HG03103 (cell line): Measurements from ENCODE around the gene PACS1.
"Not testable (repeated sequence)": the region's sequence is repeated elsewhere in the genome, so short reads cannot be mapped to it uniquely, and the experiment has no call there.

ENCODE experiments used
- ATAC-seq: cut with Tn5 transposase; IDR thresholded peaks from one replicate; pipeline ENCODE4 v1.9.1; 2021; ENCODE audit warnings: low read depth; ENCODE audit not compliant: unreplicated experiment

The PACS1 gene

DNA sequence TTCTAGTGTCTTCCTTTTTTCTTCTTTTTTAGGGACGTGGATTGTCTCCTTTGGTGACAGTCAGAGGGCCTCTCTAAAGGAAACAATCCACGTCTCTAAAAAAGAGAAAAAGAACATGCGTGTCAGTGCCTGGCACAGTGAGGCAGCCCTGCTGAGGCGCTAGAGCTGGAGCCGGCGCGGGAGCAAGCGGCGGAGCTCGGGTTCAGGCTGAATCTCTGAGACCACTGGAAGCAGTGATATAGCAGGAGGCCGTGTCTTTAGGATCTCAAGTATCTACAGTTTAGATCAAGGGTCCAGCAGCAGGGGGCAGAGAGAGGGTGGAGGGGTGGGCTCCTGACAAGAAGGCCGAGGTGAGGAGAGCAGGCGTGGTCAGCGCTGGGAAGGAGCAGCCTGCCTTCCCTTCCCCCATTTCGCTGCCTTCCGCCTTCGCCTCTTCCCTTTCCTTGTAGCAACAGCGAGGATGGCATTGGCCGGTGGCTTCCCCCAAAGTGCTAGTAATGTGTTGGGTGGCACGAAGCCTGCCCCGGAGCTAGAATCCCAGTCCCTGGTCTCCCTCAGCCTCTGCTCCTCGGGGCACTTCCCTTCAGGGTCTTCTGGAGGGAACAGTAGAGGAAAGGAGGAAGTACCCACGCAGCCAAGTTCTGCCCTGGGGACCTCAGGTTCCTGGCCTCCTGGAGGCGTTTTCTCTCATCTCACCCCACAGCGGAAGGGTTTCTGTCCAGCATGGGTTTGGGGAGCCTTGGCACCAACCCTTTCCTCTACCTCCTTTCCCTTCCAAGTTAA, 170.1 kb downstream of the PACS1 start:
- ATAC-seq = no peak

DNA sequence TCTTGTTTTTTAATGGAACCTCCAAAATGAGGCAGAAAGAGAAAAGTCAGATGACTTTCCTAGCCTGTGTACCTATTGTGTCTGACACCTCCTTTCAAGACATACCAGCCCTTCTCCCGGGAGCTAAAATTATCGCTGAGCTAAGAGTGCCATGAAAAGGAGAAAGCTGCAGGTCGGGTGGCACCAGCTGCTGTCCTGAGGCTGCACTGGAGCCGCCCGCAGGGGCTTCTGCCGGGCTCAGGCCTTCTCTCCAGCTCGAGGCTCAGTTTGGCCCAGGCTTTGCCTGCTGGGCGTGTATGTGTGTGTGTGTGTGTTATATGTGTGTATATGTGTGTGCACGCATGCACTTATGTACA, 170.7 kb downstream of the PACS1 start:
- no peak for ATAC-seq

DNA sequence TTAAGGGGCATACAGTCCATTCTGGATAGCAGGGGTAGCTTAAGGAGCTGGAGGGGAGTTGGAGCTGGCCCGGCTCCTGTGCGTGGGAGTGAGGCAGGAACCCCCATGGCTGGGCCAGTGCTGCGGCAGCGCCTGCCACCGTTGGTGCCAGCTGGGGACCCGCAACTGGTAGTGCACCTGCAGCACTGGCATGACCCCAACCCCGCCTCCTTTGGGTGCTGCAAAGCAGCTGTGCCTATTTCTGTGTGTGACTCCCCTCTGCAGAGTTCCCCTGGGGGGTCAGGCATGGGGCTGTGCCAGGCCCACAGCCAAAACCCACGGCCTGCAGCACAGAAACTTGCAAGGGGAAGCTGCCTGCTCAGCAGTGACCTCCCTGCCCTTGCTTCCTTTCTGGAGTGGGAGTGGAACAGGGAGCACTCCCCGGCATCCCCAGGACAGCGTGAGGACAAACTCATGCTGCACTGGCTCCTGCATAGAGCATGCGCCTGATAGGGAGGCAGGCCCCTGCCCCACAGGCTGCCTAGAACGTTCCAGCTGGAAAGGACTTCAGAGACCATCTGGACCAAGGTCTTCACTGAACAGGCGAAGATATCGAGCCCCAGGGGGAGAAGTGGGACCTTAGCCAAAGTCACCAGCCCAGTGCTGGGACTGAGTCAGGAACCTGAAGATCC, 172.2 kb downstream of the PACS1 start:
- no peak for ATAC-seq

DNA sequence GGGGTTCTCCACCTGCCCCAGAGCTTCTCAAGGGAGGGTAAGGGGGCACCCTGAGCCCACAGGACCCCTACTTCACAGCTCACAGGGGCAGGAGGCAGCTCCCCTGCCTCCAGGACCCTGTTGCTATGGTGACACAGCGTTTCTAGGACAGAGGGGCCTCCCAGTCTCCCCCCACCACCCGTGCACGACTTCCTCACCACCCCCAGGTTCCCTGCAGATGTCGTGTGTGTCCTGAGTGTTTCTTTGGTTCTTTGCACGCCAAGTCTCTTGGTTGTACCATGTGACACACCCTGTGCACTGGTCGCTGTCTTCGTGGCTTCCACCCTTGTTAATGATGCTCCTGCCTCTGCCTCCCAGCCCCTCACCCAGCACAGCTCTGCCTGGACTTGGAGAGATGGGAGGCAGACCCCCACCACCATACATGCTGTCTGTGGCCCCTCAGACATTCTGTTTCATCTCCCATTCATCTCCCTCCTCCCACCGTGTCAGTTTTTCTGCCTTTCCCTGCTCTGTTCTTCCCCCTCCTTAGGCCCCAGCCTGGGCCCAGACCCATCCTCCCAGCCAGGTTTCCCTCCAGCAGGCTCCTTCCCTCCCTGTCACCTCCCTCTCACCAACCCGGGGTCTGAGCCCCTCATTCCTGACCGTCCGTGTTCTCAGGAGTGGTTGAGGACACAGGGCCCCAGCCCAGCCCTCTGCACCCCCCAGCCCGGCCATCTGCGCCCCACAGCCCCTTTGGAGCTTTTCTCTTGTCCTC, 173.9 kb downstream of the PACS1 start:
- no peak for ATAC-seq

DNA sequence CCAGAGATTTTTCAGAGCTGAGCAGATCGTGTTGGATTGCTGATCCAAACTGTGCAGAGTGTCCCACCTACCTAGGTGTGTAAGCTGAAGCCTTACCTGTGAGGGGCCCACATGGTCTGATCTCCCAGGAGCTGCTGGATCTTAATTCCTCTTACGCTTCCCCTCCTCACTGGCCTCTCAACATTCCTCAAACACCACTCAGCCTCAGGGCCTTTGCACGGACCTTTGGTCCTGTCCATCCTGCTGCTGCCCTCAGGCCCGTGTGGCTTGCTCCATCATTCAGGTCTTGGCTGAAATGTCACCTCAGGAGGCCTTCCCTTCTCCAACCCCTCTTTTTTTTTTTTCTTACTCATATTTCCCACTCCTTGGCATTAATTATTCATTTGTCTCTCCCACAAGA, 177.2 kb downstream of the PACS1 start:
- ATAC-seq = no peak

DNA sequence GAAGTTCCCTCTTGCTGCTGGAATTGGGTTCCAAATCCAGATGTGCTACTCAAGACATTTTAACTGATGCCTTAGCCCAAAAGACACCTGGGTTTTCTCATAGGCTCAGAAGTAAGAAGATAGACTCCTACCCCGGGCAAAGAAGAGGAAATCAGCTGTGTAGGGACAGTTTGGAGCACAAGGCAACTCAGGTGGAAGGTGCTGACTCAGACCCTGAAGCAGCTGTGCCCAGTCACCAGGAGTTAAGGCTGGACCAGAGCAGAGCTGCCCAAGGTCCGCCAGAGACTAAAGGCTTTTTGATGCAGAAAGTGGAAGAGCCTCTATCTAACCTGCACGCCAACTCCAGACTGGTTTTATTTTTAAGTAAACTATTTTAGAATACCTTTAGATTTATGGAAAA, 177.7 kb downstream of the PACS1 start:
- no peak for ATAC-seq

DNA sequence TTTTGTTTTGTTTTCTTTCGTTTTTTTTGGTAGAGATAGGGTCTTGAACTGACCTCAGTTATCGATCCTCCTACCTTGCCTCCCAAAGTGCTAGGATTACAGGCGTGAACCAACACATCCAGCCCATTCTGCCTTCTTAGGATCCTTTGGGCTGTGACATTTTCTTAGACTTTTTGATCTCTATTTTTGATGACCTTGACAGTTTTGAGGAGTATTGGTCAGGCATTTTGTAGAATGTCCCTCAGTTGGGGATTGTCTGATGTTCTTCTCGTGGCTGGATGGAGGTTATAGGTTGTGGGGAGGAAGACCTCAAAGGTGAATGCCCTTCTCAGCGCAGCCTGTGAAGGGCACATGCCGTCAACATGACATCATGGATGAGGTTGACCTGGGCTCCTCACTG, 178.8 kb downstream of the PACS1 start:
- ATAC-seq = no peak

DNA sequence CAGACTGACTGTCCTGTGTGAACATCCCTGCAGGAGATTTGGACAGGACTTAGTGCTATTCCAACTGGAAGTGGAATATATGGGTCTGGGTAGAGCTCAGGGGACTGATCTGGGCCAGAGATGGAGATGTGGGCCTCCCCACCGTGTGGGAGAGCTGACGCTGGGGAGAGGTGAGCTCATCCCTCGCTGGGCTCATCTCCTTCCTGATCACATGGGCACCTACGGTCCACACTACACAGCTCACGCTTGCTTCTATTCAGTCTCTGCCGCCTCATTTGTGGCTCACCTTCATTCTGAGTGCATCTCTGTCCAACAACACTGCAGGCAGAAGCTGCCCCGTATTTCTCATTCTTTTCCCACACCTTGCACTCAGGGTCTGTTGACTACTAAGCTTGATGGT, 181.7 kb downstream of the PACS1 start:
- no peak for ATAC-seq

DNA sequence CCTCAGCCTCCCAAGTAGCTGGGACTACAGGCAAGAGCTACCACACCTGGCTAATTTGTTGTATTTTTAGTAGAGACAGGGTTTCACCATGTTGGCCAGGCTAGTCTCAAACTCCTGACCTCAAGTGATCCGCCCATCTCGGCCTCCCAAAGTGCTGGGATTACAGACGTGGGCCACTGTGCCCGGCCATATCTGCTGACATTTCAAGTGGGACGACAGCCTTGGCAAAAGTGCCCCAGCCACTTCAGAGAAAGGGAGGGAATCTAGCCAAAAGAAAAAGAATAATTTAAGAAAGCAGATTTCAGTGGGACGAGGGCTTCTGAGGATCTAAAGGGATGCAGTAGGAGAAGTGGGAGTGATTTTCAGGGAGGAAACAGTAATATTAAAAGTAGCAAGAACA, 183.0 kb downstream of the PACS1 start:
- ATAC-seq = not testable (repeated sequence)

DNA sequence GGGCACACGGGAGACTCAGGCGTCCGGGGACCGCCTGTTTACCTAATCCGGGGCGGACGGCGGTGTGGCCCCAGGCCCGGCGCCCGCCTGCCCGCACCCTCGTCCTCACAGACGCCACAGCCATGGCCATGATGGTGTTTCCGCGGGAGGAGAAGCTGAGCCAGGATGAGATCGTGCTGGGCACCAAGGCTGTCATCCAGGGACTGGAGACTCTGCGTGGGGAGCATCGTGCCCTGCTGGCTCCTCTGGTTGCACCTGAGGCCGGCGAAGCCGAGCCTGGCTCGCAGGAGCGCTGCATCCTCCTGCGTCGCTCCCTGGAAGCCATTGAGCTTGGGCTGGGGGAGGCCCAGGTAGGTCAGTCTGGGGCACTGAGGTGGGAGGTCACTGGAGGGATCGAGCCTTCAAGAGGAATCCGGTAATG, 188.4 kb downstream of the PACS1 start:
- ATAC-seq = no peak

DNA sequence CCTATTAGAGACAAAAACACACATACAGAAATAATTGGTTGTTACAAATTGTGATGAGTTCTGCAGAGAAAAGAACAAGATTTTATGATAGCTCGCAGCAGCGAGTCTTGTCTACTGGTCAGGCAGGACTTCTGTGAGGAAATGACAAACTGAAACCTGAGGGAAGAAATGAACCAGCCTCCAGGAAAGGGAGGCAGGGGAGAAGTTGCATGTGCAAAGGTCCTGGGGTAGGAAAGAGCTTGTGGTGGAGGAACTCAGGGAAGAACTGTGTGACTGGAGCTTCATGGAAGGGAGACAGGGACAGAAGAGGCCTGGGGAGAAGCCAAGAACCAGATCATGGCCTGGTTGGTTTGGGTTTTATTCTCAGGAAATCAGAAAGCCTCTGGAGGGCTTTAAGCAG, 189.2 kb downstream of the PACS1 start:
- ATAC-seq = no peak

DNA sequence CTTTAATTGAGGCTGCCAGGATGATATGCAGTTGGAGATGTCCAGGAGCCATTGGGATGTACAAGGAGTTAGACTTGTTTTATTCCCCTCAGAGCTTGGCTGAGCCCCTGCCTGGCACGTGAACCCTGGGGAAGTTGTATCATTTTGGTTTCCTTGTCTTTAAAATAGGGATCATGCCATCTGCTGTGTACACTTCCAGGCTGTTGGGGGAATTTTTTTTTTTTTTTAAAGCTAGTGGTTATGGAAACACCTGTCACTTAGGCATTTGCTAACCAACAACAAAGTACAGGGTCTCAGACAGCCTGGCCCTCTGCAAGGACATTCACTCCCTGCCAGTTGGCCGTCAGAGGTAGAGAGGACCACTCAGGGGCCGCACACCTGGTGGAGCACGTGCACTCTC, 189.9 kb downstream of the PACS1 start:
- no peak for ATAC-seq

DNA sequence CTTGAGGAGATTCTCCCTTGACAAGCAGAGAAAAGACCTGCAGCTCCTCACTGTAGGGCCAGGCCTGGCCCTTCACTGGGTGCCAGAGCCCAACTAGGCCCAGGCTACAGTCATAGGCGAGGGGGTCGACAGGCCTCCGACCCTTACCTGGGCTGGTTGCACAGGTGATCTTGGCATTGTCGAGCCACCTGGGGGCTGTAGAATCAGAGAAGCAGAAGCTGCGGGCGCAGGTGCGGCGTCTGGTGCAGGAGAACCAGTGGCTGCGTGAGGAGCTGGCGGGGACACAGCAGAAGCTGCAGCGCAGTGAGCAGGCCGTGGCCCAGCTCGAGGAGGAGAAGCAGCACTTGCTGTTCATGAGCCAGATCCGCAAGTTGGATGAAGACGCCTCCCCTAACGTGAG, 191.5 kb downstream of the PACS1 start:
- no peak for ATAC-seq

DNA sequence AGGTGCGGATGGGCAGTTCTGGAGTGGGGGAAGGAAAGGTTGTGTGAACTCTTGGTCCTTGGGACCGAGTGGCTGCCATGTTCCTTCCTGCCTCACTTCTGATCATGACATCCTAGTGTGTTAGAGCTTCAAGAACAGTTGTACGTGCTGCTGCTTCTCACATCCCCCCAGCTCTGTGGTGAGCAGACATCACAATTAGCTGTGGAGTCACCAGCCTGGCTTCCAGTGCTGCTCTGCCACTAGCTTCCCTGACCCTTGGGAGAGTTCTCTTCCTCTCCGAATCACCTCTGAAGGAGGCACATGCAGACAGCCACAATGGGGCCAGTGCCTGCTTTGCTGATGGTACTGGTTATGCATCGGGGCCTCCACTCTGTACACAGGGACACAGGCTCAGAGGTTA, 192.1 kb downstream of the PACS1 start:
- ATAC-seq = no peak

DNA sequence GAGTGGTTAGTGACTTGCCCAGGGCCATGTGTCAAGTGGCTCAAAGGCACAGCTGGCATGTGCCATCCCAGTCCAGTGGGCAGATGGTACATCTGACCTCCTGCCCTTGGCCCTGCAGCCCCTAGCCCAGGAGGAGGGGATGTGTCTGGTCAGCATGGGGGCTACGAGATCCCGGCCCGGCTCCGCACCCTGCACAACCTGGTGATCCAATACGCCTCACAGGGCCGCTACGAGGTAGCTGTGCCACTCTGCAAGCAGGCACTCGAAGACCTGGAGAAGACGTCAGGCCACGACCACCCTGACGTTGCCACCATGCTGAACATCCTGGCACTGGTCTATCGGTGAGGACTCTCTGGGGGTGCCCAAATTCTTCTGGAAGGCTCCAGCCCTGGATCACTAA, 192.6 kb downstream of the PACS1 start:
- no peak for ATAC-seq

DNA sequence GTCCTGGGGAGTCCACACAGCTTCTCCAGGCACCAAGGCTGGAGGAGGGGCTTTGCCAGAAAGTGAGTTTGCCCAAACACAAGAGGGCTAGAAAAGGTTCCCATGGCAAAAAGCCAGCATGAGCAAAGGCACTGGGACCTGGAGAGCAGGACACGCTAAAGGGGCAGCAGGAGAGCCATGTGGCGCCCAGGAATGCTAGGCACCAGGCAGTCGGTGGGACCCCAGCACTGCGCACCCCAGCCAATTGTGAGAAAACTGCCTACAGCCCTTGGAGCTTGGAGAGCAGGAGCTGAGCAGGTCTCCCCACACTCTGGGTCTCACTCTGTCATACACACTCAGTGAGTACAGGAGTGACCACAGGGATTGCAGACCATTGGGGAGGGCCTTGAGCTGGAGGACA, 193.2 kb downstream of the PACS1 start:
- no peak for ATAC-seq

DNA sequence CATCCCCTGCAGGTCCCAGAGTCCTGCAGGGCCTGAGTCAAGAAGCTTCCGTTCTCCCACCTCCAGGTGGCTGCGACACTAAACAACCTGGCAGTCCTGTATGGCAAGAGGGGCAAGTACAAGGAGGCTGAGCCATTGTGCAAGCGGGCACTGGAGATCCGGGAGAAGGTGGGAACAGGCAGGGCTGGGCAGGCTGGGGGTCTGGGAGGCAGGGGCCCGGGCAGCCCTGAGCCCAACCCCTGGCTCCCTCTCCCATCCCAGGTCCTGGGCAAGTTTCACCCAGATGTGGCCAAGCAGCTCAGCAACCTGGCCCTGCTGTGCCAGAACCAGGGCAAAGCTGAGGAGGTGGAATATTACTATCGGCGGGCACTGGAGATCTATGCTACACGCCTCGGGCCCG, 193.7 kb downstream of the PACS1 start:
- ATAC-seq = no peak

DNA sequence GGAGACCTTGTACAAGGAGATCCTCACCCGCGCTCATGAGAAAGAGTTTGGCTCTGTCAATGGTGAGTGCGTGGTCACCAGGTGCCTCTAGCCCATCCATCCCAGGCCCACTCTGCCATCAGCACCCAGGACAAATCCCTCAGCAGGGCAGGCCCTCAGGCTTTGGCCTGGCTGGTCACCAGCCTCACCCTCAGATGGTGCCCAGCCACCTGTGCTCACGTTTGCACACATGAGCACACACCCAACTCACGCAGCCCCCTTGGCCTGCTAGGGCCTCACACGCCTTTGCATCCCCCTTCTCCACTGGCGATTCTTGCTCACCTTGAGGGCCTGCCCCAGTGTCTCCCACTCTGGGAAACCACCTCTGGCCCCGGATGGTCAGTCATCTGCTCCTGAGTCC, 194.3 kb downstream of the PACS1 start:
- ATAC-seq = no peak

DNA sequence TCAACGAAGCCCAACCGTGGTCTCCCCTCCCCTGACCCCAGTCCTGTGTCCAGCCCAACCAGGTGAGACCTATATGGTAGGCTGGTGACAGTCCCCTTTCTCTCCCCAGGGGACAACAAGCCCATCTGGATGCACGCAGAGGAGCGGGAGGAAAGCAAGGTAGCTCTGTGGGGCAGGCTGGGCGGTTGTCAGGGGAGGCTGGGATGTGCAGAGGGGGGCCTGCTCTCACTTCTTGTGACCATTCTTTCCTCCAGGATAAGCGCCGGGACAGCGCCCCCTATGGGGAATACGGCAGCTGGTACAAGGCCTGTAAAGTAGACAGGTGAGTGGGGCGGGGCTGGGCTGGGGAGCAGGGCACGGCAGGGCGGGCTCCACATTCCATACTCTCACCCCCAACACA, 194.8 kb downstream of the PACS1 start:
- ATAC-seq = no peak

DNA sequence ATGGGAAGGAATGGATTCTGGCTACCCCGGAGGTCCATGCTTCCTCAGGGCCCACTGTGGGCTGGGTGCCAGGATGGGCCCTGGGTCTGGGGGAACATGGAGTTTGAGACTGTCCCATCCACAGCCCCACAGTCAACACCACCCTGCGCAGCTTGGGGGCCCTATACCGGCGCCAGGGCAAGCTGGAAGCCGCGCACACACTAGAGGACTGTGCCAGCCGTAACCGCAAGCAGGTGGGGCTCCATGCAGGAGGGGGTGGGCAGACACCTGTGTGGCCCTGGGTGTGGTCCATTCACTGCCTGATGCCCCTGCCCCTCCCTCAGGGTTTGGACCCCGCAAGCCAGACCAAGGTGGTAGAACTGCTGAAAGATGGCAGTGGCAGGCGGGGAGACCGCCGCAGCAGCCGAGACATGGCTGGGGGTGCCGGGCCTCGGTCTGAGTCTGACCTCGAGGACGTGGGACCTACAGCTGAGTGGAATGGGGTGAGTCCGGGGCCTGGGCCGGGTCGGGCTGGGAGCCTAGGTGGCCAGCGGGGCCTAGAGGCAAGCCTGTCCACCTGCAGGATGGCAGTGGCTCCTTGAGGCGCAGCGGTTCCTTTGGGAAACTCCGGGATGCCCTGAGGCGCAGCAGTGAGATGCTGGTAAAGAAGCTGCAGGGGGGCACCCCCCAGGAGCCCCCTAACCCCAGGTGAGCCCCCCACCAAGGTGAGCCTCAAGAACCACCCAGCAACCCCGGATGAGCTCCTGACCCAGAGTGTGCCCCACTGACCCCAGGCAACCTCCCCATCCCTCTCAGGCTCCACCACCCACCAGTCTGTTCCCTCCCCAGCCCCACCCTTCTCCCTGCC, 195.7 kb downstream of the PACS1 start:
- no peak for ATAC-seq
